ENCODE measurements around the gene FXYD1.
"Not testable (repeated sequence)": the region's sequence is repeated elsewhere in the genome, so short reads cannot be mapped to it uniquely, and the experiment has no call there.

The FXYD1 gene
- total RNA-seq = 0 reads per million in 2 donors

DNA sequence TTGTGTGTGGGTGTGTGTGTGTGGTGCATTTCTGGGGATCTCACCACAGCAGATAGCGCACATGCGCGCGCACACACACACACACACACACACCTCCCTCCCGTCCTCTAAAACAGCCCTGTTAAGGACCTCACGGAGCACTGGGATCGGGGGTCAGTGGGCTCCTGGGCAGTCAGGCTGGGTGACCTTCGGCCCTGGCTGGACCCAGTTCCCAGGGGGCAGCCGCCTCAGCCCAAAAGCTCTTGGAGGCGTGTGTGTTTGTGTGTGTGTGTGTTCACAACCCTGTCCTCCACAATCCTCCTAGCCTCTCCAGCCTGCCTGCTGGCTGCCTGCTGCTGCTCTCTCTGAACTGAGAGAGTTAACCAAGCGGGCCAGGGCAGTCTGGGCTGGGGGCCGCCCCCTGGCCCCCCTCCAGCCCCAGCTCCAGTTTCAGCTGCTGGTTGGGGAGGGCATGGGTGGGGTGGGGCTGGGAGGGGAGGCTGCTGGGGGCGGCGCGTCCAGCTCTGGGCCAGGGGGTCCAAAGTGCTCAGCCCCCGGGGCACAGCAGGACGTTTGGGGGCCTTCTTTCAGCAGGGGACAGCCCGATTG, at the start of gene FXYD1:
Gene FXYD1 (plus strand): TSS at position 520 of the 588 bp plus-strand sequence. CDS start 1,256 bp downstream, outside the sequence.
- DNase-seq = no peak

GRCh38 chr19:35089554-35089953, 49.1 kb upstream of the FXYD1 start:
- no peak for DNase-seq

- no peak for DNase-seq
Measured at GRCh38 chr19:35090160-35090505, 48.5 kb upstream of the FXYD1 start.

- DNase-seq = peak; percentile 23
Measured at GRCh38 chr19:35090506-35091214, 48.0 kb upstream of the FXYD1 start.

DNA sequence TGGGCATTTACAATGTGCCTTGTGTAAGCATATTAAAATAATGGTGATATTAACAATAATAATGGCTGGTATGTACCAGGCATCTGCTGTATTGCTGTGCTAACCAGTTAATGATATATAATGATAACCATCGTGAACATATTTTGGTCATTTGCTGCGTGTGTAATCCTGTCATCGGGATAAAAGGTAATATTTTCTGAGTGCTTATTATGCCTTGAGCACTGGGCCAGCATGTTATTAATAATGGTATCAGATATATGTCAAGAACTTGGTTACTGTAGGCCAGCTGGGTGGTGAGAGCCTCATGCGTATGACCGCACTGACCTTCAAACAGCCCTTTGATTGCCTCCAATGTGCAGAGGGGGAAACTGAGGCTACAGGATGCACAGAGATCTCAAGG, 45.2 kb upstream of the FXYD1 start:
- DNase-seq = no peak

DNA sequence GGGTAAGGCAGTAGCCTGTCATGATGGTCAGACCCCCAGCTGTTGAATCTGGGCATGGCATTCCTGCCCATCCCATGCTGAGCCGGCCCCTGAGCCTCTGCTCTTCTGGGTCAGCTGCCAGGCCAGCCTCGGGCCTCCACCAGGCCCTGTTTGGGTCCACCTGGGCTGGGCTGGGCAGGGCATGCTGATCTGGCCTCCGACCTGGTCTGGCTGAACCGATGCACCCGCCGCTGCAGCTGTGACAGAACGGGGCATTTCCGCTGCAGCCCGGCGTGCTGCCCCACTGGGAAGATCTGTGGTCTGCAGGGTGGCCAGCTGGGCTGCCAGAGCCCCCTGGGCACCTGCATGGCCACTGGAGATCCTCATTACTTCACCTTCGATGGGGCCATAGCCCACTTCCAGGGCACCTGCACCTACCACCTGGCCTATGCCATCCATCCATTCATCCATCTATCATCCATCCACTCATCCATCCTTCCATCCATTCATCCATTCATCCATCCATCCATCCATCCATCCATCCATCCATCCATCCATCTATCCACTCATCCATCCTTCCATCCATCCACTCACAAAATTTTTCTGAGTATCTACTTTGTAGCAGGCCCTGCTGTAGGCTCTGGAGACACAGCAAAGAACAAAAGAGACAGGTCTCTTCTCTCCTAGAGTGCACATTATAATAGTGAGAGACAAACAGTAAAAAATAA, 44.5 kb upstream of the FXYD1 start:
- DNase-seq = no peak

DNA sequence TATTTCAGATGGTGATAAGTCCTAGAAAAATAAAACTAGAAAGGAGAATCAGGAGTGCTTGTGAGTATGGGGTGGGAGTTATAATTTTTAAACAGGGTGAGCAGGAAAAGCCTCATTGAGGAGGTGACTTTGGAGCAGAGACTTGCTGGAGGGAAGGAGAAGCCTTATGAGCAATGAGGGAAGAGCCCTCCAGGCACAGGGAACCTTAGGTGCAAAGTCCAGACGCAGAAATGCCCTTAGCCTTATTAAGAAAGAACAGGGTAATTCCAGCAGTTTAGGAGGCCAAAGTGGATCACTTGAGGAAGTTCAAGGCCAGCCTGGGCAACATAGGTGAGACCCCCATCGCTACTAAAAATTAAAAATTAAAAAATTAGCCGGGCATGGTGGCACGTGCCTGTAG, 44.0 kb upstream of the FXYD1 start:
- no peak for DNase-seq

DNA sequence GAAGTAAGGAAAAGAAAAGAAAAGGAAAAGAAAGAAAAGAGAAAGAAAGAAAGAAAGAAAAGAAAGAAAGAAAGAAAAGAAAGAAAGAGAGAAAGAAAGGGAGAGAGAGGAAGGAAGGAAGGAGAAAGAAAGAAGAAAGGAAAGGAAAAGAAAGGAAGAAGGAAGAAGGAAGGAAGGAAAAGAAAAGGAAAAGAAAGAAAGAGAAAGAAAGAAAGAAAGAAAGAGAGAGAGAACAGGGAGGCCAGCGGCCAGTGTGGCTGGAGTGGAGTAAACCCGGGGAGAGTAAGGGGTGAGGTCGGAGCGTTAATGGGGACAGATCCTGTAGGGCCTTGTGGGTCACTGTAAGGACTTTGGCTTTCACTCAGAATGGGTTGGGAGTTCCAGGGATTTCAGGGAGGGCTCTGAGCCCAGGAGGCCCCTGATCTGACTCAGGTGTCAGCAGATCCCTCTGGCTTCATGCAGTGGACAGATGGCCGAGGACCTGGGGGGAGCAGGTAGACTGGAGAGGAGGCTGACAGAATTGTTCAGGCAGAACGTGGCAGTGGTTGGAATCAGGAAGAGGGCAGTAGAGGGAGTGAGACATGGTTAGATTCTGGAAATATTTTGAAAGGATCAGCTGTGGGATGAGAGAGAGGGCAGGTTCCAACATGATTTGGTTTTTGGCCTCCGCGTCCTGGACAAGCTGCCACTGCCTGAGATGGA, 42.8 kb upstream of the FXYD1 start:
- no peak for DNase-seq

GRCh38 chr19:35098413-35099049, 40.1 kb upstream of the FXYD1 start:
- DNase-seq = no peak

DNA sequence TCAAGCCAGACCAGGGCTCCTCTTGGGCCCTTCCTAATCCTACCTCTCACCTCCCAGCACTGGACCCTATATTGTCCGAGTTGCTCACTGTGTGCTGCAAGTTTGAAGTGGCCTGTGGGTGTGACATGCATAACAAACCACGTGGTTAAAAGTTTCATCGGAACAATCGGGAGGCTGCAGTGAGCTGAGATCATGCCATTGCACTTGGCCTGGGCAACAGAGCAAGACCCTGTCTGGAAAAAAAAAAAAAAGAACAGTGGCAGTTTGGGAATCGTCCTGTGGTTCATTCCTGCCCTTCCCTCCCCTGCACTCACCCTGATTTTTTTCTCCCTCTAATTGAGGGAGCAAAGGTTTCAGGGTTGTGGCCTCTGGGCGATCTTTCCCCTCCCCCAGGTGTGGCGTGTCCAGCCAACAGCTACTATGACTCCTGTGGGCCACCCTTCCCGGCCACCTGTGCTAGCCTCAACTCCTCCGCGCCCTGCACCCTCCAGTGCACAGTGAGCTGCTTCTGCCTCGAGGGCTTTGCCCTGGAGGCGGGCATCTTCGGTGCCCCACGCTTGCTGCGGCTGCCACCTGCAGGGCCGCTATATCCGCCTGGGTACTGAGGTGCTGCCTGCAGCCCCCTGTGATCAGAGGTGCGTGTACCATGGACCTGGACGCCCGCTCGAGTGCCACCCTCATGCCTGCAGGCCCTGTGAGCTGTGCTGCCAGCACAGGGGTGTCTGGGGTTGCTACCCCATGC, 39.3 kb upstream of the FXYD1 start:
- no peak for DNase-seq

- no peak for DNase-seq
Measured at GRCh38 chr19:35099897-35100275, 38.7 kb upstream of the FXYD1 start.

- no peak for DNase-seq
Measured at GRCh38 chr19:35100588-35101533, 37.8 kb upstream of the FXYD1 start.

DNA sequence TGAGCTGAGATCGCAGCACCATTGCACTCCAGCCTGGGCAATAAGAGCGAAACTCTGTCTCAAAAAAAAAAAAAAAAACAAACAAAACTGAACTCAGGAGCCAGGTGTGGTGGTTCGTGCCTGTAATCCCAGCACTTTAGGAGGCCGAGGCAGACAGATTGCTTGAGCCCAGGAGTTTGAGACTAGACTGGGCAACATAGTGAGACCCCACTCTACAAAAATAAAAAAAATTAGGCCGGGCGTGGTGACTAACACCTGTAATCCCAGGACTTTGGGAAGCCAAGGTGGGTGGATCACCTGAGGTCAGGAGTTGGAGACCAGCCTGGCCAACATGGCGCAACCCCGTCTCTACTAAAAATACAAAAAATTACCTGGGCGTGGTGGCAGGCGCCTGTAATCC, 36.7 kb upstream of the FXYD1 start:
- DNase-seq = not testable (repeated sequence)

- not testable (repeated sequence) for DNase-seq
Measured at GRCh38 chr19:35103614-35104013, 35.0 kb upstream of the FXYD1 start.

DNA sequence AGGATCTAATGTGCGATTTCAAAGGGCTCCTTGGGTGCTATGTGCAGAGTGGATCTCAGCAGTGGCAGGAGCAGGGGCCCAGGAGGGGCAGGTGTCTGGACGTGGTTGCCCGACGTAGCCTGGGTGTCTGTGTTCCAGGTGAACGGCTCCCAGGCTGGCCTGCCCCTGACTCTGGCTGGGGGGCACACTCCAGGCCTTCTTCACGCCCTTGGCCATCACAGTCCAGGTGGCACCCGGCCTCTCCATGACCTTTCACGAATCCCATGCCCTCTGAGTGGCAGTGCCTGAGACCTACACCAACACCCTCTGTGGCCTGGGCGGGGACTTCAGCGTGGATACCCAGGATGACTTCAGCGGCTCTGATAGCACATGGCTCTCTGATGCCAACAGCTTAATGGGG, 34.3 kb upstream of the FXYD1 start:
- no peak for DNase-seq

GRCh38 chr19:35105047-35105410, 33.6 kb upstream of the FXYD1 start:
- DNase-seq = no peak

DNA sequence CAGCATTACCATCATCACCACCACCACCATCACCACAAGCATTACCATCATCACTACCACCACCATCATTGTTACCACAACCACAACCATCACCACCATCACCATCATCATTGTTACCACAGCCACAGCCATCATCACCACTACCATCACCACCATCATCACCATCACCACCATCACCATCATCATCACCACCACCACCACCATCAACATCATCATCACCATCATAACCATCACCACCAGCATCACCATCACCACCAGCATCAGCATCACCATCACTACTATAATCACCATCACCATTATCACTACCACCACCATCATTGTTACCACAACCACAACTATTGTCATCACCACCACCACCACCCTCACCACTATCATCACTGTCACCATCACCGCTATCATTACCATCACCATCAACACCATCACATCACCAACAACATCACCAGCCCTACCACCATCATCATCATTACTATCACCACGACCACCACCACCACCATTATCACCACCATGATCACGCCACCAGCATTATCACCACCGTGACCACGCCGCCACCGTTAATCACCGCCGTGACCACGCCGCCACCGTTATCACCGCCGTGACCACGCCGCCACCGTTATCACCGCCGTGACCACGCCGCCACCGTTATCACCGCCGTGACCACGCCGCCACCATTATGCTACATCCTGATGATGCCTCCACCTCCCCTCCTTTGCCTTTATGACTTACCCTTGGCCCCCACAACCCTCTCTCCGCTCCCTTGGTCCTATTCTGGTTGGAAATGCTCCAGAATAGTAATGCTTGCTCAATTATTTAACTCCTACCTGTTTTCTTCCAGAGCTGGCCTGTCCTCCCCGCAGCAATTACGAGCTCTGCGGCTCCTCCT, 33.0 kb upstream of the FXYD1 start:
- DNase-seq = no peak

DNA sequence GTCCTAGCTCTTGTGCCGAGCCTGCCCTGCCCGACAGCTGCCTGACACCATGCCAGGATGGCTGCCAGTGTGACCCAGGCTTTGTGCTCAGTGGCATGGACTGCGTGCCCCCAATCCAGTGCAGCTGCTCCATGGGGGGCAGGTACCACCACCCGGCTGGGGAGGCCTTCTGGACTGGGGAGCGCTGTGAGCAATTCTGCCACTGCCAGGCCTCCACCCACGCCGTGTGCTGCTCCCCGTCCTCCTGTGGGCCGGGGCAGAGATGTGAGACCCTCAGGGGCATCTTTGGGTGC, 32.4 kb upstream of the FXYD1 start:
- no peak for DNase-seq

DNA sequence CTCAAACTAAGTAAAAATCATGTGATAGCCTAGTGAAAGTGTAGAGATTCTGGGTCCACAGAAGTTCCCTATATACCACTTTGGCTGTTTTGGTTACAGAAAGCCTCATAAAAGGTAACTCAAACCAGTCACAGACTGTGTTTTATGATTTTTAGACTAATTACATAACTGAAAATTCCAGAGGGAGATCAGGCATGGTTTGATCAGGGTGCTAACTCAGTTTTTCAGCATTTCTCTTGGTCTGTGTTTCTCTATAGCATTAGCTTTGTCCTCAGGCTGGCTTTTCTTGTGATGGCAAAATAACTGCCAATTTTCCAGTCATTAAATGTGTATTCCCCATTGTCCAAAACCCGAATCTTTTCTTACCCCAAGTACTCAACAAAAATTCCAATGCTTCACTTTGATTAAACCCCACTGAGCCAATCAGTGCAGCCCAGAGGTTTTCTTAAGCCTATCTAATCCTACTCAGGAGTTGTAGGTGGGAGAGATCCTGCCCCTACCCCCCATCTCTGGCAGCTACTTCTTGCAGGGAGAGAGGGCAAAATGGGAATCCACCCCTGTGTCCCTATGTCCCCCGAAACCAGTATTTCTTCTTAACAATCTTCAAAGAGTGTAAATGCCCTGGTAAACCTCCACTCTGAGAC, 31.6 kb upstream of the FXYD1 start:
- no peak for DNase-seq

DNA sequence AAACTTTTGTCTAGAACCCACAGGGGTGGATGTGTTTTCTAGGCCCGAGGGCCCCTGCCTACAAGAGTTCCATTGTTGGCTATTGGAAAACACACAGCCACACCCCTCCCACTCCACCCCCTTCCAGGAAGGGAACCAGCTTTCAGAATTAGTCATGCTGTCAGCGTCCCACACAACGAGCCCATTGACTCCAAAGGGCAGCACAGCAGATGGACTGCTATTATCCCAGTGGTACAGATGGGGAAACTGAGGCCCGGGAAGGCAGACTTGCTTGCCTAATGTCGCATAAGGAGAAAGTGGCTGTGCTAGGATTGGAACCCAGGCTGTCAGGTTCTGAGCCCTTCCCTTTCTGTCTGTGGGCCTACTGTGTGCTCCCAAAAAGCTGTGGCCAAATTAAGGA, 31.1 kb upstream of the FXYD1 start:
- no peak for DNase-seq

All from T-helper 9 cell (primary cell).